OCI-LY7 (cell line): ENCODE results near the gene PDSS2. TPM values are rescaled to one million over a fixed set of nuclear protein-coding genes. Genes with fewer than 3 reads are reported as not detected.

ENCODE experiments used
- BruUV-seq: library from RNA; stranded (reverse); fragments of 400-500 nt; replicated peaks from 2 replicates; lab custom pipeline; 2021; lab: Mats Ljungman, UMichigan
- CTCF ChIA-PET: fragments of 300-600 bp; sonication (Branson Sonifier 250); formaldehyde crosslinking; loops from one replicate; lab custom pipeline; 2022; ENCODE audit warnings: antibody characterized with exemption; ENCODE audit not compliant: unreplicated experiment; lab: Charles Lee
- POLR2A ChIA-PET: fragments of 300-600 bp; sonication (Branson Sonifier 250); formaldehyde crosslinking; loops from one replicate; lab custom pipeline; 2022; ENCODE audit warnings: antibody characterized with exemption; lab: Charles Lee
- DNase-seq: peaks from one replicate; pipeline ENCODE4 v3.0.0-alpha.2; 2015; ENCODE audit warnings: low spot score
- H2AFZ ChIP-seq: fragments of 200-600 bp; sonication (generic), shearing (Covaris generic); 2 replicates; pipeline ENCODE4 v1.6.1; 2014; ENCODE audit warnings: mild to moderate bottlenecking, antibody characterized with exemption, low read length, moderate library complexity
- H3K27ac ChIP-seq: fragments of 200-600 bp; sonication (generic); 2 replicates; pipeline ENCODE4 v1.5.1; 2014; ENCODE audit warnings: mixed run types, low read depth, mild to moderate bottlenecking, moderate library complexity, low read length, inconsistent platforms; ENCODE audit not compliant: poor library complexity, severe bottlenecking
- H3K36me3 ChIP-seq: fragments of 200-600 bp; sonication (generic); 2 replicates; pipeline ENCODE4 v1.6.1; 2014; ENCODE audit warnings: mild to moderate bottlenecking, antibody characterized with exemption, low read length, moderate library complexity, mixed read lengths; ENCODE audit not compliant: insufficient read depth
- H3K4me1 ChIP-seq: fragments of 200-600 bp; sonication (generic); 2 replicates; pipeline ENCODE4 v1.5.1; 2014; ENCODE audit warnings: mild to moderate bottlenecking, low read length; ENCODE audit not compliant: insufficient read depth, poor library complexity, severe bottlenecking
- H3K4me2 ChIP-seq: fragments of 200-600 bp; sonication (generic); 2 replicates; pipeline ENCODE4 v1.6.1; 2014; ENCODE audit warnings: mild to moderate bottlenecking, low read length
- H3K4me3 ChIP-seq: fragments of 200-600 bp; sonication (generic); 2 replicates; pipeline ENCODE4 v1.5.1; 2014; ENCODE audit warnings: mild to moderate bottlenecking, low read depth, low read length; ENCODE audit not compliant: poor library complexity, severe bottlenecking
- H3K79me2 ChIP-seq: fragments of 200-600 bp; sonication (generic); 2 replicates; pipeline ENCODE4 v1.6.1; 2016; ENCODE audit warnings: low read depth, mild to moderate bottlenecking, low read length, moderate library complexity, mixed read lengths; ENCODE audit not compliant: insufficient read depth
- H3K9me2 ChIP-seq: fragments of 200-600 bp; sonication (generic); 2 replicates; pipeline ENCODE4 v1.6.1; 2016; ENCODE audit warnings: mild to moderate bottlenecking, low read length, mixed read lengths; ENCODE audit not compliant: insufficient read depth
- H3K9me3 ChIP-seq: fragments of 200-600 bp; sonication (generic); 2 replicates; pipeline ENCODE4 v1.6.1; 2014; ENCODE audit warnings: mild to moderate bottlenecking, mixed run types, low read length, mixed read lengths
- H4K20me1 ChIP-seq: fragments of 200-600 bp; sonication (generic); 2 replicates; pipeline ENCODE4 v1.6.1; 2014; ENCODE audit warnings: mild to moderate bottlenecking, antibody characterized with exemption, low read length, moderate library complexity, mixed read lengths; ENCODE audit not compliant: insufficient read depth
- CTCF ChIP-seq: fragments of 200-600 bp; sonication (generic); conservative IDR thresholded peaks from 2 replicates; pipeline ENCODE4 v1.5.1; 2014; ENCODE audit warnings: mild to moderate bottlenecking, antibody characterized with exemption, low read length, moderate library complexity, mixed read lengths
- EZH2phosphoT487 ChIP-seq: fragments of 200-600 bp; sonication (generic); IDR thresholded peaks from 2 replicates; pipeline ENCODE4 v1.6.1; 2018; ENCODE audit warnings: low read depth, borderline replicate concordance, mild to moderate bottlenecking, mixed run types, antibody characterized with exemption, low read length, moderate library complexity, mixed read lengths
- intact Hi-C: fragments of 100-400 bp; cut with micrococcal nuclease; formaldehyde crosslinking; loops from one replicate; pipeline ENCODE4 v1.10.0; 2022; ENCODE audit not compliant: unreplicated experiment
- total RNA-seq, 2 experiments: library from RNA; depleted of rRNA in 1 of 2; stranded (reverse); fragments of >200 nt in 1 of 2; shearing (Covaris generic) in 1 of 2; gene quantifications; 2 replicates each; pipeline ENCODE4 v1.2.3, GENCODE V29; 2014 to 2022

PDSS2 gene
- total RNA-seq, 2 experiments from 2014 or later = 14.7 to 24.9 TPM

GRCh38 chr6:107328081-107328480 is 131.3 kb downstream of the PDSS2 start:
- Histone ChIP-seq H3K36me3 (peaks cover 16% of the 10 kb centered on the region; the same call in 1 of the 2 replicates), H3K4me2 (no peak overlapping the region), H3K9me2 (no peaks in the 10 kb centered on the region), H3K4me3 (no peak overlapping the region), H3K4me1 (peaks cover 24% of the 10 kb centered on the region), H3K79me2 (no peaks in the 10 kb centered on the region), H3K27ac (no peak overlapping the region), H4K20me1 (no peaks in the 10 kb centered on the region), H2AFZ (no peak overlapping the region), H3K9me3 (no peaks in the 10 kb centered on the region)
- intact Hi-C loops = no loop called here
- no peak for DNase-seq
- ChIA-PET CTCF (no interaction called here), POLR2A (interaction anchor here (0.6 to 1.3 kb wide), 2 partner anchors 274 to 304 kb away, joined by 3 to 5 read pairs; no protein-coding TSS in a partner anchor)
- TF ChIP-seq EZH2phosphoT487 (no peak), CTCF (no peak)
- BruUV-seq = no TSS peak

- Histone ChIP-seq H3K36me3 (no peaks in the 10 kb centered on the region), H3K4me1 (peaks cover 16% of the 10 kb centered on the region), H3K9me2 (no peaks in the 10 kb centered on the region), H3K9me3 (no peaks in the 10 kb centered on the region), H4K20me1 (no peaks in the 10 kb centered on the region), H3K4me2 (no peak overlapping the region), H3K4me3 (no peak overlapping the region), H3K27ac (no peak overlapping the region), H2AFZ (no peak overlapping the region), H3K79me2 (no peaks in the 10 kb centered on the region; the same call in 1 of the 2 replicates)
- no TSS peak for BruUV-seq
- ChIA-PET POLR2A (interaction anchor here (0.6 to 1.1 kb wide), 6 partner anchors 98 to 1552 kb away, joined by 3 read pairs; no protein-coding TSS in a partner anchor), CTCF (no interaction called here)
- intact Hi-C loops = no loop called here
- no peak for DNase-seq
- no peak for TF ChIP-seq CTCF
- TF ChIP-seq EZH2phosphoT487 = no peak
Observed at GRCh38 chr6:107323133-107323785, 136.1 kb downstream of the PDSS2 start.

DNA sequence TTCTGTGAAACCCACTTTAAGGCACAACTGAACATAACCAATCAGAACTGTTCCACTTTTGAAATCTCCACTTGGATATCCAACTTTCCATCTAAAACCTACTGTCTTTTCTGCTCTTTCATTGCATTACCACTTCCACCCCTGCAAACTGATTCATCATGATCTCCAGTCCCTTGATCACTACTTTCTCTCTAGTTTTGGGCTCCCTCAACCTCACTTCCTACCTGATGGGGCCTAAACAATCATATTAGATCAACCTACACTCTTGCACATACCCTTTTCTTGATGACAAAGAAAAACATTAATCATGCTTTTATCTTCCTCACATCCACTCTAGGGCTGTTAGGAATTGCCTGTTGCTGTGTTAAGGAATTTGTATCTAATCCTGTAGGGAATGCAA is 137.6 kb downstream of the PDSS2 start:
- H3K4me2 ChIP-seq = no peak overlapping the region
- no peak for DNase-seq
- ChIA-PET POLR2A (no interaction called here), CTCF (no interaction called here)
- peaks cover 16% of the 10 kb centered on the region for H3K4me1 ChIP-seq
- H3K27ac ChIP-seq = no peak overlapping the region
- no peaks in the 10 kb centered on the region for H3K36me3 ChIP-seq
- H3K9me2 ChIP-seq = no peaks in the 10 kb centered on the region
- no peaks in the 10 kb centered on the region for H4K20me1 ChIP-seq
- no peaks in the 10 kb centered on the region for H3K9me3 ChIP-seq
- no peak overlapping the region for H2AFZ ChIP-seq
- TF ChIP-seq EZH2phosphoT487 (no peak), CTCF (no peak)
- no peak overlapping the region for H3K4me3 ChIP-seq
- no peaks in the 10 kb centered on the region; the same call in 1 of the 2 replicates for H3K79me2 ChIP-seq
- BruUV-seq = no TSS peak
- intact Hi-C loops = no loop called here
